ENCODE measurements around the gene NEDD9.

NEDD9 gene

GRCh38 chr6:11202513-11203305, 29.8 kb downstream of the NEDD9 start:
- no peaks in the 10 kb centered on the region for H3K27me3 ChIP-seq (ENCODE audit: low read depth)
- in situ Hi-C loops (cut with MboI; ENCODE audit: low sequenced_read_pairs) = no loop called here
- H3K4me1 ChIP-seq = peaks cover 15% of the 10 kb centered on the region
- DNase-seq (ENCODE audit: low spot score in 2 of 2) = no peak
- H3K4me3 ChIP-seq = no peak overlapping the region
- peaks cover 75% of the 10 kb centered on the region for H3K36me3 ChIP-seq (replicated peaks)
- H3K9me3 ChIP-seq = no peaks in the 10 kb centered on the region

GRCh38 chr6:11201772-11202512, 30.5 kb downstream of the NEDD9 start:
- Histone ChIP-seq H3K4me3 (no peak overlapping the region), H3K9me3 (no peaks in the 10 kb centered on the region), H3K4me1 (peaks cover 23% of the 10 kb centered on the region), H3K27me3 (ENCODE audit: low read depth) (no peaks in the 10 kb centered on the region), H3K36me3 (replicated peaks) (peaks cover 67% of the 10 kb centered on the region)
- in situ Hi-C loops (cut with MboI; ENCODE audit: low sequenced_read_pairs) = no loop called here
- no peak for DNase-seq (ENCODE audit: low spot score in 2 of 2)

GRCh38 chr6:11201015-11201414, 31.5 kb downstream of the NEDD9 start:
- H3K4me1 ChIP-seq = peaks cover 32% of the 10 kb centered on the region
- no peak overlapping the region for H3K4me3 ChIP-seq

GRCh38 chr6:11200356-11200755, 32.1 kb downstream of the NEDD9 start:
- in situ Hi-C loops (cut with MboI; ENCODE audit: low sequenced_read_pairs) = no loop called here
- no peaks in the 10 kb centered on the region for H3K27me3 ChIP-seq (ENCODE audit: low read depth)
- DNase-seq (ENCODE audit: low spot score in 2 of 2) = no peak

More at GRCh38 chr6:11201015-11201414, 31.5 kb downstream of the NEDD9 start:
- Histone ChIP-seq H3K9me3 (no peaks in the 10 kb centered on the region), H3K36me3 (replicated peaks) (peaks cover 58% of the 10 kb centered on the region), H3K27me3 (ENCODE audit: low read depth) (no peaks in the 10 kb centered on the region)
- no peak for DNase-seq (ENCODE audit: low spot score in 2 of 2)
- in situ Hi-C loops (cut with MboI; ENCODE audit: low sequenced_read_pairs) = no loop called here

GRCh38 chr6:11198663-11199603, 33.5 kb downstream of the NEDD9 start:
- no peak for DNase-seq (ENCODE audit: low spot score in 2 of 2)
- in situ Hi-C loops (cut with MboI; ENCODE audit: low sequenced_read_pairs) = no loop called here
- H3K9me3 ChIP-seq = no peaks in the 10 kb centered on the region
- H3K4me3 ChIP-seq = no peak overlapping the region
- peaks cover 48% of the 10 kb centered on the region for H3K4me1 ChIP-seq
- no peaks in the 10 kb centered on the region for H3K27me3 ChIP-seq (ENCODE audit: low read depth)
- H3K36me3 ChIP-seq (replicated peaks) = peaks cover 47% of the 10 kb centered on the region

More at GRCh38 chr6:11200356-11200755, 32.1 kb downstream of the NEDD9 start:
- Histone ChIP-seq H3K4me1 (peaks cover 39% of the 10 kb centered on the region), H3K4me3 (no peak overlapping the region), H3K36me3 (replicated peaks) (peaks cover 57% of the 10 kb centered on the region), H3K9me3 (no peaks in the 10 kb centered on the region)

GRCh38 chr6:11197850-11198249, 34.6 kb downstream of the NEDD9 start:
- DNase-seq (ENCODE audit: low spot score in 2 of 2) = no peak
- in situ Hi-C loops (cut with MboI; ENCODE audit: low sequenced_read_pairs) = no loop called here
- Histone ChIP-seq H3K36me3 (replicated peaks) (peaks cover 43% of the 10 kb centered on the region), H3K4me1 (peaks cover 55% of the 10 kb centered on the region), H3K9me3 (no peaks in the 10 kb centered on the region), H3K27me3 (ENCODE audit: low read depth) (no peaks in the 10 kb centered on the region), H3K4me3 (no peak overlapping the region)

GRCh38 chr6:11197175-11197536, 35.3 kb downstream of the NEDD9 start:
- peaks cover 55% of the 10 kb centered on the region for H3K4me1 ChIP-seq
- no peaks in the 10 kb centered on the region for H3K27me3 ChIP-seq (ENCODE audit: low read depth)
- DNase-seq (ENCODE audit: low spot score in 2 of 2) = peak; percentile 69 to 82
- no peak overlapping the region for H3K4me3 ChIP-seq
- H3K36me3 ChIP-seq (replicated peaks) = peaks cover 41% of the 10 kb centered on the region
- H3K9me3 ChIP-seq = no peaks in the 10 kb centered on the region
- in situ Hi-C loops (cut with MboI; ENCODE audit: low sequenced_read_pairs) = no loop called here

GRCh38 chr6:11196511-11197174, 35.8 kb downstream of the NEDD9 start:
- Histone ChIP-seq H3K27me3 (ENCODE audit: low read depth) (no peaks in the 10 kb centered on the region), H3K4me3 (no peak overlapping the region), H3K4me1 (peaks cover 55% of the 10 kb centered on the region), H3K9me3 (no peaks in the 10 kb centered on the region), H3K36me3 (replicated peaks) (peaks cover 44% of the 10 kb centered on the region)
- in situ Hi-C loops (cut with MboI; ENCODE audit: low sequenced_read_pairs) = no loop called here
- peak in 1 of 2 experiments; percentile 32 for DNase-seq (ENCODE audit: low spot score in 2 of 2)

GRCh38 chr6:11194356-11195218, 37.9 kb downstream of the NEDD9 start:
- Histone ChIP-seq H3K27me3 (ENCODE audit: low read depth) (no peaks in the 10 kb centered on the region), H3K4me3 (peak overlapping the region; percentile 1; the same call in 1 of the 2 replicates), H3K36me3 (replicated peaks) (peaks cover 47% of the 10 kb centered on the region), H3K4me1 (peaks cover 55% of the 10 kb centered on the region), H3K9me3 (no peaks in the 10 kb centered on the region)
- in situ Hi-C loops (cut with MboI; ENCODE audit: low sequenced_read_pairs) = no loop called here
- DNase-seq (ENCODE audit: low spot score in 2 of 2) = peak; percentile 84 to 97

GRCh38 chr6:11193434-11193833, 39.0 kb downstream of the NEDD9 start:
- in situ Hi-C loops (cut with MboI; ENCODE audit: low sequenced_read_pairs) = no loop called here
- peaks cover 51% of the 10 kb centered on the region for H3K36me3 ChIP-seq (replicated peaks)

GRCh38 chr6:11192167-11192566, 40.3 kb downstream of the NEDD9 start:
- H3K36me3 ChIP-seq (replicated peaks) = peaks cover 60% of the 10 kb centered on the region
- in situ Hi-C loops (cut with MboI; ENCODE audit: low sequenced_read_pairs) = no loop called here
- H3K9me3 ChIP-seq = no peaks in the 10 kb centered on the region
- DNase-seq (ENCODE audit: low spot score in 2 of 2) = no peak
- no peak overlapping the region for H3K4me3 ChIP-seq
- H3K27me3 ChIP-seq (ENCODE audit: low read depth) = no peaks in the 10 kb centered on the region
- H3K4me1 ChIP-seq = peaks cover 34% of the 10 kb centered on the region

More at GRCh38 chr6:11193434-11193833, 39.0 kb downstream of the NEDD9 start:
- H3K4me1 ChIP-seq = peaks cover 47% of the 10 kb centered on the region
- H3K4me3 ChIP-seq = no peak overlapping the region
- no peaks in the 10 kb centered on the region for H3K27me3 ChIP-seq (ENCODE audit: low read depth)
- no peaks in the 10 kb centered on the region for H3K9me3 ChIP-seq
- no peak for DNase-seq (ENCODE audit: low spot score in 2 of 2)

- Histone ChIP-seq H3K4me3 (no peak overlapping the region), H3K27me3 (ENCODE audit: low read depth) (no peaks in the 10 kb centered on the region), H3K4me1 (peaks cover 20% of the 10 kb centered on the region), H3K9me3 (no peaks in the 10 kb centered on the region), H3K36me3 (replicated peaks) (peaks cover 75% of the 10 kb centered on the region)
- no peak for DNase-seq (ENCODE audit: low spot score in 2 of 2)
- in situ Hi-C loops (cut with MboI; ENCODE audit: low sequenced_read_pairs) = no loop called here
Observed at GRCh38 chr6:11190625-11191245, 41.7 kb downstream of the NEDD9 start.
